Measurements from ENCODE around the gene TACR1.

DNA sequence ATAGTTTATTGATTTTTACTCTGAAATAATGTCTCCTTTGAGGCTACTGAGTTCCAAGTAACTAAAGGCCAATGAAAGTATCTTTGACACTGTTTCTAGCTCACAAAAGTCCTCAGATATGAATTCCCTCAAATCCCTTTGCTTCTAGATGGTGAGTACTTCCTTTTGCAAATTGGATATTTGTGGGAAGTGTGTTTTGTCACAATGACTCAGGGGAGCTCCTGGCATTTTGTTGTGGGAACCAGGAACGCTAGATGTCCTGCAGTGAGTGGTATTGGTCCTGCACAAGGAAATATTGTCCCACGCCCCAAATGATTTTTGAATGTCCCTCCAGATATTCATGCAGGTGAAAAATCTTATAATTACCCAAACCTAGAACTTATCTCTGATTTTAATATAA, 24.3 kb downstream of the TACR1 start:
- TF ChIP-seq POLR2A (IDR thresholded peaks at IDR 0.05; ENCODE audit: low read depth, low read length) = no peak
- no peak for TF ChIP-seq POLR2AphosphoS5 (IDR thresholded peaks at IDR 0.05; ENCODE audit: low read depth, low read length)
